ENCODE measurements around the gene CD28. TPM values are rescaled to one million over a fixed set of nuclear protein-coding genes. Genes with fewer than 3 reads are reported as not detected.

Gene CD28
- total RNA-seq, 3 donors from 2014 or later (not counting 1 experiment from before 2014, with no cell fraction given) = 0.54 to 3.5 (median 3.3) TPM

- peak; percentile 52 to 54 for DNase-seq
- Histone ChIP-seq H3K27ac (ENCODE audit: low read length) (no peak overlapping the region), H3K27me3 (ENCODE audit: control insufficient read depth, insufficient read depth, low read length) (peaks cover 13% of the 10 kb centered on the region)
Observed at GRCh38 chr2:203689426-203690116, 16.9 kb upstream of the CD28 start.

DNA sequence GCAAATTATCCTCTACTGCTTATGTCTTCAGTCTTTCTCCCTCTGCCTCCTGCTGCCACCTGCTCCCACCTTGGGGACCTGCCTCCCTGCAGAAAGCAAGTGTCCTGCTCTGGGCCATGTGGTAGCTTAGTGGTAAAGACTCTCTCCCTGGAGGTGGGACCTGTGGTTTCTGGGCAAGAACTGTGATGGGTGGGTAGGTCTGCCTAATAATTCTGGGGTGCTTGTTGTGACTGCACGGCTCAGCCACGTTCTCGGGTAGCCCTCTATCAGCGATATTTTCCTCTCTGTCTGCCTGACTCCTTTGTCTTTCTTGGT, 16.4 kb upstream of the CD28 start:
- DNase-seq (peak in 1 of 2 donors; percentile 15), ATAC-seq (peak; percentile 21 to 42 (median 34))
- peaks cover 15% of the 10 kb centered on the region for H3K4me1 ChIP-seq (ENCODE audit: control insufficient read depth, insufficient read depth, low read length)
- Mint-ChIP-seq H3K27me3 (ENCODE audit: low read depth in 2 of 2) (peaks cover 33 to 71% of the 10 kb centered on the region in 2 donors), H3K4me1 (peaks cover 22 to 28% of the 10 kb centered on the region in 2 donors), H3K36me3 (no peaks in the 10 kb centered on the region), H3K27ac (peak overlapping the region; percentile 30 to 50), H3K4me3 (peak overlapping the region; percentile 64), H3K9me3 (no peaks in the 10 kb centered on the region)
- peaks cover 13% of the 10 kb centered on the region for H3K27me3 ChIP-seq (ENCODE audit: control insufficient read depth, insufficient read depth, low read length)
- H3K36me3 ChIP-seq (ENCODE audit: control insufficient read depth, insufficient read depth, low read length) = no peaks in the 10 kb centered on the region
- H3K27ac ChIP-seq (ENCODE audit: low read length) = no peak overlapping the region
- TF ChIP-seq CTCF (IDR thresholded peaks at IDR 0.05) = no peak
- intact Hi-C loops (cut with micrococcal nuclease) = no loop called here
- 20% methylated on average over 4 of the region's 4 CpGs for WGBS (ENCODE audit: insufficient coverage)
- no peak overlapping the region for H3K4me3 ChIP-seq (ENCODE audit: low read length)
- no peaks in the 10 kb centered on the region for H3K9me3 ChIP-seq (ENCODE audit: control insufficient read depth, insufficient read depth, low read length)

More at GRCh38 chr2:203689426-203690116, 16.9 kb upstream of the CD28 start:
- peak overlapping the region; percentile 30 to 50 for H3K27ac Mint-ChIP-seq
- H3K4me1 ChIP-seq (ENCODE audit: control insufficient read depth, insufficient read depth, low read length) = peaks cover 15% of the 10 kb centered on the region
- peaks cover 31 to 71% of the 10 kb centered on the region in 2 donors for H3K27me3 Mint-ChIP-seq (ENCODE audit: low read depth in 2 of 2)
- no peaks in the 10 kb centered on the region for H3K9me3 ChIP-seq (ENCODE audit: control insufficient read depth, insufficient read depth, low read length)
- peak; percentile 88 to 98 (median 91) for ATAC-seq
- no peak overlapping the region for H3K4me3 ChIP-seq (ENCODE audit: low read length)
- 27% methylated on average over 8 of the region's 8 CpGs for WGBS (ENCODE audit: insufficient coverage)
- intact Hi-C loops (cut with micrococcal nuclease) = loop anchor here (1.0 to 5.0 kb wide), 2 partner anchors 17 to 33 kb away; partner anchors contain the start of gene CD28
- no peaks in the 10 kb centered on the region for H3K9me3 Mint-ChIP-seq
- H3K4me1 Mint-ChIP-seq = peaks cover 22 to 28% of the 10 kb centered on the region in 2 donors
- peak overlapping the region; percentile 64 for H3K4me3 Mint-ChIP-seq
- H3K36me3 ChIP-seq (ENCODE audit: control insufficient read depth, insufficient read depth, low read length) = no peaks in the 10 kb centered on the region
- H3K36me3 Mint-ChIP-seq = no peaks in the 10 kb centered on the region
- TF ChIP-seq CTCF (IDR thresholded peaks at IDR 0.05) = no peak

DNA sequence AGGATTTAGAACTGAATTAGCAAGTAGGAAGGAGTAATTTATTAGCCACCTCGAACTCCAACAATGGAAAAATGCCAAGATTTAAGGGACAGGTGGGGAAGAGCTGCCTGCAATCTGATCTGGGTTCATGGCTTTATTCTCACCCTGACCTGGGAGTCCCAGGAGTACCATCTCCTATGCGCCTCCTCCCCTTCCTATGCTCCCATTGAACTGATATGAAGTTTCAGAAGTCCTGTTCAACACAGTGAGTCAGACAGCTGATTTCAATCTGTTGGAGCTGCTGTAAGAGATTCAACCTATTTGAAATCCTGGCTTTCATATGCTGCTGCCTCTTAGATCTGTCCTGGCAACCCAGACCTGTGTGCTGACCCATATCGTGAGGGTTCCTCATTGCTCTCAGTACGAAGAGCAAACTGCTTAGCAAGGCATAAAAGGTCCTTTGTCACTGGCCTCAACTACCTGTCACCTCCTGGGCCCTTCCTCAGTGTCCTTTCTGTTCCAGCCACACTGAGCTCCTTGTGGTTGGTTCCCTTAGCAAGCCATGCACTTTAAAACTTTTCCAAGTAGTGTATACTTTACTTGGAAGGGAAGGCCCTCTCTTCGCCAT, 15.9 kb upstream of the CD28 start:
- Mint-ChIP-seq H3K27me3 (ENCODE audit: low read depth in 2 of 2) (peaks cover 36 to 73% of the 10 kb centered on the region in 2 donors), H3K4me1 (peaks cover 22 to 28% of the 10 kb centered on the region in 2 donors), H3K27ac (peak overlapping the region; percentile 30 to 50), H3K36me3 (no peaks in the 10 kb centered on the region), H3K9me3 (no peaks in the 10 kb centered on the region), H3K4me3 (peak overlapping the region; percentile 64)
- intact Hi-C loops (cut with micrococcal nuclease) = no loop called here
- Histone ChIP-seq H3K36me3 (ENCODE audit: control insufficient read depth, insufficient read depth, low read length) (no peaks in the 10 kb centered on the region), H3K4me3 (ENCODE audit: low read length) (no peak overlapping the region), H3K9me3 (ENCODE audit: control insufficient read depth, insufficient read depth, low read length) (no peaks in the 10 kb centered on the region), H3K27ac (ENCODE audit: low read length) (no peak overlapping the region), H3K4me1 (ENCODE audit: control insufficient read depth, insufficient read depth, low read length) (peaks cover 15% of the 10 kb centered on the region), H3K27me3 (ENCODE audit: control insufficient read depth, insufficient read depth, low read length) (peaks cover 13% of the 10 kb centered on the region)
- 83% methylated on average over 5 of the region's 5 CpGs for WGBS (ENCODE audit: insufficient coverage)
- TF ChIP-seq CTCF (IDR thresholded peaks at IDR 0.05) = no peak
- DNase-seq (no peak), ATAC-seq (no peak)

Measured in natural killer cell (primary cell).